HCT116 (cell line): ENCODE data around the gene CDC42EP5. TPM values are rescaled to one million over a fixed set of nuclear protein-coding genes. Genes with fewer than 3 reads are reported as not detected.

Experiments used
- ATAC-seq: fragments of 200-7000 bp; cut with Tn5 transposase; 2 replicates; pipeline ENCODE4 v1.9.1; 2020; ENCODE audit warnings: mild to moderate bottlenecking, moderate library complexity
- BruUV-seq: library from RNA; stranded (reverse); fragments of 400-500 nt; replicated peaks from 2 replicates; lab custom pipeline; 2021; lab: Mats Ljungman, UMichigan
- CTCF ChIA-PET: fragments of 300-600 bp; sonication (Branson Sonifier 250); formaldehyde crosslinking; loops from one replicate; lab custom pipeline; 2021; ENCODE audit warnings: antibody characterized with exemption; lab: Charles Lee
- POLR2A ChIA-PET: fragments of 300-600, 350-600 bp; sonication (Branson Sonifier 250); formaldehyde crosslinking; loops from one replicate; lab custom pipeline; 2021; ENCODE audit warnings: antibody characterized with exemption; lab: Charles Lee
- RAD21 ChIA-PET, 2 experiments: fragments of 300-600 bp; sonication (Branson Sonifier 250); formaldehyde crosslinking; loops; one replicate each; lab custom pipeline; 2023; ENCODE audit warnings: low total read pairs in 2 of 2; ENCODE audit not compliant: uncharacterized antibody in 2 of 2, unreplicated experiment in 2 of 2, low non-redundant PET in 1 of 2; lab: Charles Lee
- DNase-seq: peaks from one replicate; pipeline ENCODE4 v3.0.0-alpha.2; 2010; ENCODE audit warnings: low read depth, low spot score
- H2AFZ ChIP-seq: fragments of 200-600 bp; shearing (Covaris generic), sonication (generic); 2 replicates; pipeline ENCODE4 v1.6.1; 2017; ENCODE audit warnings: low read depth, mixed run types, mixed read lengths, antibody characterized with exemption, low read length; ENCODE audit not compliant: poor library complexity, severe bottlenecking
- H3K27ac ChIP-seq: 2 replicates; pipeline ENCODE4 v1.5.1; 2012; ENCODE audit warnings: low read depth, low read length
- H3K27me3 ChIP-seq: fragments of 200-600 bp; sonication (generic); 2 replicates; pipeline ENCODE4 v1.6.1; 2016; ENCODE audit warnings: mixed run types, low read length, mixed read lengths; ENCODE audit not compliant: insufficient read depth
- H3K36me3 ChIP-seq, 2 experiments: fragments of 200-500 bp in 1 of 2; fragments of 200-600 bp in 1 of 2; sonication (Bioruptor generic) in 1 of 2; sonication (generic) in 1 of 2; 2 replicates each; pipeline versions ENCODE4 v1.5.1 to v1.6.1; 2014 to 2016; ENCODE audit warnings: low read length in 2 of 2, inconsistent platforms in 1 of 2, mixed read lengths in 1 of 2, mixed run types in 1 of 2; ENCODE audit not compliant: insufficient read depth in 2 of 2, control insufficient read depth in 1 of 2
- H3K4me1 ChIP-seq, 2 experiments: fragments of 200-600 bp in 1 of 2; sonication (generic) in 1 of 2; 2 replicates each; pipeline versions ENCODE4 v1.5.1 to v1.6.1; 2012 to 2017; ENCODE audit warnings: low read length in 2 of 2, inconsistent platforms in 1 of 2, mild to moderate bottlenecking in 1 of 2, mixed read lengths in 1 of 2, mixed run types in 1 of 2, moderate library complexity in 1 of 2; ENCODE audit not compliant: insufficient read depth in 2 of 2, control insufficient read depth in 1 of 2
- H3K4me2 ChIP-seq: fragments of 200-600 bp; sonication (generic); 2 replicates; pipeline ENCODE4 v1.6.1; 2017; ENCODE audit warnings: mixed run types, low read length, mixed read lengths
- H3K4me3 ChIP-seq, 2 experiments: fragments of 200-600 bp in 1 of 2; sonication (generic) in 1 of 2; replicated peaks in 1 of 2; 2 replicates each; pipeline ENCODE4 v1.5.1; 2011 to 2016; ENCODE audit warnings: low read length in 2 of 2, control low read depth in 1 of 2, low read depth in 1 of 2, mild to moderate bottlenecking in 1 of 2, mixed read lengths in 1 of 2, mixed run types in 1 of 2
- H3K79me2 ChIP-seq: fragments of 200-600 bp; sonication (generic); 2 replicates; pipeline ENCODE4 v1.6.1; 2017; ENCODE audit warnings: mild to moderate bottlenecking, mixed run types, low read length, moderate library complexity, mixed read lengths; ENCODE audit not compliant: insufficient read depth
- H3K9ac ChIP-seq: fragments of 200-600 bp; sonication (generic); 2 replicates; pipeline ENCODE4 v1.6.1; 2016; ENCODE audit warnings: low read length, mixed read lengths
- H3K9me2 ChIP-seq: fragments of 200-600 bp; sonication (generic), shearing (Covaris generic); 2 replicates; pipeline ENCODE4 v1.6.1; 2017; ENCODE audit warnings: mixed run types, mild to moderate bottlenecking, moderate library complexity; ENCODE audit not compliant: insufficient read depth
- H3K9me3 ChIP-seq, 2 experiments: fragments of 200-500 bp in 1 of 2; fragments of 200-600 bp in 1 of 2; sonication (Bioruptor generic) in 1 of 2; sonication (generic) in 1 of 2; 2 replicates each; pipeline ENCODE4 v1.6.1; 2014 to 2017; ENCODE audit warnings: low read length in 2 of 2, mixed read lengths in 2 of 2, inconsistent platforms in 1 of 2, low read depth in 1 of 2, mild to moderate bottlenecking in 1 of 2, mixed run types in 1 of 2, moderate library complexity in 1 of 2; ENCODE audit not compliant: control insufficient read depth in 1 of 2, insufficient read depth in 1 of 2
- H4K20me1 ChIP-seq: fragments of 200-600 bp; sonication (generic), shearing (Covaris generic); 2 replicates; pipeline ENCODE4 v1.6.1; 2017; ENCODE audit warnings: mixed run types, mild to moderate bottlenecking, moderate library complexity; ENCODE audit not compliant: insufficient read depth
- CEBPB ChIP-seq: IDR thresholded peaks from 2 replicates; pipeline ENCODE4 v1.6.1; 2012; ENCODE audit warnings: low read depth
- EGR1 ChIP-seq: IDR thresholded peaks from 2 replicates; pipeline ENCODE4 v1.6.1; 2012; ENCODE audit warnings: low read depth
- ELF1 ChIP-seq: IDR thresholded peaks from 2 replicates; pipeline ENCODE4 v1.6.1; 2012; ENCODE audit warnings: low read depth, borderline replicate concordance
- EZH2 ChIP-seq: fragments of 200-600 bp; sonication (generic); IDR thresholded peaks from 2 replicates; pipeline ENCODE4 v1.6.1; 2017; ENCODE audit warnings: antibody characterized with exemption, mixed run types
- EZH2phosphoT487 ChIP-seq: fragments of 200-600 bp; IDR thresholded peaks from 2 replicates; pipeline ENCODE4 v1.6.1; 2018; ENCODE audit warnings: antibody characterized with exemption, borderline replicate concordance
- JUND ChIP-seq: IDR thresholded peaks from 2 replicates; pipeline ENCODE4 v1.6.1; 2012
- POLR2A ChIP-seq: IDR thresholded peaks from 2 replicates; pipeline ENCODE4 v1.7.0; 2011; ENCODE audit warnings: borderline replicate concordance; ENCODE audit not compliant: insufficient read depth, insufficient read length; ENCODE audit errors: extremely low read depth
- POLR2AphosphoS5 ChIP-seq: IDR thresholded peaks from 2 replicates; pipeline ENCODE4 v1.6.1; 2011; ENCODE audit warnings: mild to moderate bottlenecking, low read depth, low read length, moderate library complexity
- SIN3A ChIP-seq: IDR thresholded peaks from 2 replicates; pipeline ENCODE4 v1.6.1; 2012; ENCODE audit warnings: low read depth
- SRF ChIP-seq: IDR thresholded peaks from 2 replicates; pipeline ENCODE4 v1.6.1; 2012; ENCODE audit warnings: low read depth
- intact Hi-C: fragments of 100-400 bp; cut with micrococcal nuclease; formaldehyde crosslinking; loops from 2 replicates; pipeline ENCODE4 v1.10.0; 2022
- total RNA-seq: library from RNA; stranded (reverse); gene quantifications from one replicate; pipeline ENCODE4 v1.2.1, GENCODE V29; 2021; ENCODE audit not compliant: unreplicated experiment
- TF ChIP-seq, protein P1 (sequence below): IDR thresholded peaks from 2 replicates; pipeline ENCODE4 v1.6.1; 2012
- TF ChIP-seq, protein P2 (sequence below): IDR thresholded peaks from 2 replicates; pipeline ENCODE4 v1.6.1; 2012; ENCODE audit warnings: low read depth
- TF ChIP-seq, protein P3 (sequence below), 3 experiments: fragments of 200-600 bp in 1 of 3; sonication (generic) in 1 of 3; IDR thresholded peaks in 2 of 3; conservative IDR thresholded peaks in 1 of 3; 2 replicates each; pipeline ENCODE4 v1.5.1; 2012 to 2017; ENCODE audit warnings: low read depth in 2 of 3, low read length in 2 of 3, antibody characterized with exemption in 1 of 3, borderline replicate concordance in 1 of 3, control low read depth in 1 of 3, mild to moderate bottlenecking in 1 of 3, mixed read lengths in 1 of 3, mixed run types in 1 of 3, moderate library complexity in 1 of 3; ENCODE audit not compliant: insufficient read depth in 1 of 3

CDC42EP5 gene
- total RNA-seq, 1 experiment from 2014 or later = 0.64 TPM

DNA sequence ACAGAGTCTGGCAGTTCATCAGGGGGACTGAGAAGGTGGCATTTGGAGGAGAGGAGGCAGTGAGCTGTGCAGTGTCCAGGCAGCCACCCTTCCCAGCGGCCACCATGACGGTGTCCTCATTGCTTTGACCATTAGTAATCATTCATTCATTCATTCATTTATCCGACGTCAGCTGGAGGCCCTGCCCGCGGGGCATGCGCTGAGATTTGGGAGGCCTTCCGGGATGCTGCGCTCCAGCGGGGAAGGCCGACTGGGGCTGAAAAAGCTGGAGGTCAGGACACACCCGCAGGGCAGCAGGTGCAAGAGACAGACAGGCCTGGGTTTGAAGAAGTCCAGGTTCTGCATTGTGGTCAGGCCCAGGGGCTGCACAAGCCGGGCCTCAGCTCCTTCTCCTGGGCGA, 48.9 kb downstream of the CDC42EP5 start:
- Histone ChIP-seq H2AFZ (no peak overlapping the region), H3K4me1 (peaks cover 0 to 8% of the 10 kb centered on the region in 2 experiments; a peak in 1 of 4 replicates), H3K4me2 (no peak overlapping the region), H3K27ac (no peak overlapping the region), H3K9me3 (no peaks in the 10 kb centered on the region), H4K20me1 (no peaks in the 10 kb centered on the region), H3K36me3 (no peaks in the 10 kb centered on the region), H3K9me2 (no peaks in the 10 kb centered on the region), H3K27me3 (no peaks in the 10 kb centered on the region), H3K79me2 (no peaks in the 10 kb centered on the region), H3K4me3 (no peak overlapping the region), H3K9ac (no peak overlapping the region)
- TF ChIP-seq, protein P1, sequence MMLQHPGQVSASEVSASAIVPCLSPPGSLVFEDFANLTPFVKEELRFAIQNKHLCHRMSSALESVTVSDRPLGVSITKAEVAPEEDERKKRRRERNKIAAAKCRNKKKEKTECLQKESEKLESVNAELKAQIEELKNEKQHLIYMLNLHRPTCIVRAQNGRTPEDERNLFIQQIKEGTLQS = no peak
- no peak for TF ChIP-seq POLR2A
- no peak for TF ChIP-seq CEBPB
- TF ChIP-seq, protein P2, sequence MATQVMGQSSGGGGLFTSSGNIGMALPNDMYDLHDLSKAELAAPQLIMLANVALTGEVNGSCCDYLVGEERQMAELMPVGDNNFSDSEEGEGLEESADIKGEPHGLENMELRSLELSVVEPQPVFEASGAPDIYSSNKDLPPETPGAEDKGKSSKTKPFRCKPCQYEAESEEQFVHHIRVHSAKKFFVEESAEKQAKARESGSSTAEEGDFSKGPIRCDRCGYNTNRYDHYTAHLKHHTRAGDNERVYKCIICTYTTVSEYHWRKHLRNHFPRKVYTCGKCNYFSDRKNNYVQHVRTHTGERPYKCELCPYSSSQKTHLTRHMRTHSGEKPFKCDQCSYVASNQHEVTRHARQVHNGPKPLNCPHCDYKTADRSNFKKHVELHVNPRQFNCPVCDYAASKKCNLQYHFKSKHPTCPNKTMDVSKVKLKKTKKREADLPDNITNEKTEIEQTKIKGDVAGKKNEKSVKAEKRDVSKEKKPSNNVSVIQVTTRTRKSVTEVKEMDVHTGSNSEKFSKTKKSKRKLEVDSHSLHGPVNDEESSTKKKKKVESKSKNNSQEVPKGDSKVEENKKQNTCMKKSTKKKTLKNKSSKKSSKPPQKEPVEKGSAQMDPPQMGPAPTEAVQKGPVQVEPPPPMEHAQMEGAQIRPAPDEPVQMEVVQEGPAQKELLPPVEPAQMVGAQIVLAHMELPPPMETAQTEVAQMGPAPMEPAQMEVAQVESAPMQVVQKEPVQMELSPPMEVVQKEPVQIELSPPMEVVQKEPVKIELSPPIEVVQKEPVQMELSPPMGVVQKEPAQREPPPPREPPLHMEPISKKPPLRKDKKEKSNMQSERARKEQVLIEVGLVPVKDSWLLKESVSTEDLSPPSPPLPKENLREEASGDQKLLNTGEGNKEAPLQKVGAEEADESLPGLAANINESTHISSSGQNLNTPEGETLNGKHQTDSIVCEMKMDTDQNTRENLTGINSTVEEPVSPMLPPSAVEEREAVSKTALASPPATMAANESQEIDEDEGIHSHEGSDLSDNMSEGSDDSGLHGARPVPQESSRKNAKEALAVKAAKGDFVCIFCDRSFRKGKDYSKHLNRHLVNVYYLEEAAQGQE = no peak
- no peak for TF ChIP-seq ELF1
- TF ChIP-seq, protein P3, sequence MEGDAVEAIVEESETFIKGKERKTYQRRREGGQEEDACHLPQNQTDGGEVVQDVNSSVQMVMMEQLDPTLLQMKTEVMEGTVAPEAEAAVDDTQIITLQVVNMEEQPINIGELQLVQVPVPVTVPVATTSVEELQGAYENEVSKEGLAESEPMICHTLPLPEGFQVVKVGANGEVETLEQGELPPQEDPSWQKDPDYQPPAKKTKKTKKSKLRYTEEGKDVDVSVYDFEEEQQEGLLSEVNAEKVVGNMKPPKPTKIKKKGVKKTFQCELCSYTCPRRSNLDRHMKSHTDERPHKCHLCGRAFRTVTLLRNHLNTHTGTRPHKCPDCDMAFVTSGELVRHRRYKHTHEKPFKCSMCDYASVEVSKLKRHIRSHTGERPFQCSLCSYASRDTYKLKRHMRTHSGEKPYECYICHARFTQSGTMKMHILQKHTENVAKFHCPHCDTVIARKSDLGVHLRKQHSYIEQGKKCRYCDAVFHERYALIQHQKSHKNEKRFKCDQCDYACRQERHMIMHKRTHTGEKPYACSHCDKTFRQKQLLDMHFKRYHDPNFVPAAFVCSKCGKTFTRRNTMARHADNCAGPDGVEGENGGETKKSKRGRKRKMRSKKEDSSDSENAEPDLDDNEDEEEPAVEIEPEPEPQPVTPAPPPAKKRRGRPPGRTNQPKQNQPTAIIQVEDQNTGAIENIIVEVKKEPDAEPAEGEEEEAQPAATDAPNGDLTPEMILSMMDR (IDR thresholded peaks at IDR 0.05 in 2 of 3, conservative IDR thresholded peaks at IDR 0.05 in 1 of 3; ENCODE audit: borderline replicate concordance in 1 of 3, insufficient read depth in 1 of 3, low read depth in 2 of 3, low read length in 2 of 3) = no peak
- no peak for TF ChIP-seq EZH2
- TF ChIP-seq POLR2AphosphoS5 = no peak
- no peak for TF ChIP-seq SIN3A
- TF ChIP-seq JUND = no peak
- no peak for TF ChIP-seq EZH2phosphoT487
- TF ChIP-seq EGR1 = no peak
- TF ChIP-seq SRF = no peak
- ChIA-PET RAD21 (no interaction called here), CTCF (interaction anchor here (1.3 kb wide), 1 partner anchor 16 kb away, joined by 5 read pairs; no protein-coding TSS in a partner anchor), POLR2A (no interaction called here)
- BruUV-seq = no TSS peak
- ATAC-seq (no peak), DNase-seq (no peak)
- intact Hi-C loops = no loop called here
